IMR-90 (cell line): ENCODE results near the gene ECI2. TPM values are rescaled to one million over a fixed set of nuclear protein-coding genes. Genes with fewer than 3 reads are reported as not detected.

Experiments
- ATAC-seq: fragments of 200-7000 bp; cut with Tn5 transposase; 2 replicates; pipeline ENCODE4 v1.9.1; 2020; ENCODE audit warnings: low read depth, mild to moderate bottlenecking, moderate library complexity
- BruUV-seq: library from RNA; stranded (reverse); fragments of 400-500 nt; replicated peaks from 2 replicates; lab custom pipeline; 2021; lab: Mats Ljungman, UMichigan
- CTCF ChIA-PET: fragments of 300-600 bp; formaldehyde crosslinking; extraction: SDS; loops from one replicate; lab custom pipeline; 2021; ENCODE audit warnings: antibody characterized with exemption; lab: Yijun Ruan, JAX
- POLR2A ChIA-PET: fragments of 300-600 bp; sonication (Branson Sonifier 250); formaldehyde crosslinking; loops from one replicate; lab custom pipeline; 2022; ENCODE audit warnings: antibody characterized with exemption; ENCODE audit not compliant: unreplicated experiment; lab: Charles Lee
- DNase-seq: peaks from one replicate; pipeline ENCODE4 v3.0.0; 2013
- H2AFZ ChIP-seq: replicated peaks from 2 replicates; pipeline ENCODE3; 2013; ENCODE audit warnings: low read length, mild to moderate bottlenecking; ENCODE audit not compliant: poor library complexity
- H2AK5ac ChIP-seq: 2 replicates; pipeline ENCODE4 v1.6.1; 2013; ENCODE audit warnings: low read depth, low read length, inconsistent platforms
- H2AK9ac ChIP-seq: replicated peaks from 2 replicates; pipeline ENCODE3; 2013; ENCODE audit warnings: mild to moderate bottlenecking, low read depth, low read length, moderate library complexity; ENCODE audit not compliant: poor library complexity
- H2BK120ac ChIP-seq: 2 replicates; pipeline ENCODE4 v1.6.1; 2013; ENCODE audit warnings: low read depth, low read length, inconsistent platforms
- H2BK15ac ChIP-seq: 3 replicates; pipeline ENCODE4 v1.6.1; 2013; ENCODE audit warnings: low read depth, low read length, inconsistent platforms
- H2BK20ac ChIP-seq: 2 replicates; pipeline ENCODE4 v1.6.1; 2013; ENCODE audit warnings: low read depth, mild to moderate bottlenecking, inconsistent platforms, low read length, moderate library complexity
- H2BK5ac ChIP-seq: 2 replicates; pipeline ENCODE4 v1.6.1; 2013; ENCODE audit warnings: mild to moderate bottlenecking, low read depth, low read length, inconsistent platforms; ENCODE audit not compliant: poor library complexity, severe bottlenecking
- H3K14ac ChIP-seq: replicated peaks from 2 replicates; pipeline ENCODE4 v1.6.1; 2013; ENCODE audit warnings: low read depth, low read length, inconsistent platforms
- H3K18ac ChIP-seq: 2 replicates; pipeline ENCODE4 v1.6.1; 2013; ENCODE audit warnings: low read depth, low read length, control low read depth
- H3K23ac ChIP-seq: 2 replicates; pipeline ENCODE4 v1.6.1; 2013; ENCODE audit warnings: low read depth, low read length, inconsistent platforms
- H3K27ac ChIP-seq: 2 replicates; pipeline ENCODE4 v1.5.1; 2013; ENCODE audit warnings: mild to moderate bottlenecking, control low read depth, low read length; ENCODE audit not compliant: insufficient read depth
- H3K27me3 ChIP-seq: 2 replicates; pipeline ENCODE4 v1.6.1; 2013; ENCODE audit warnings: low read length; ENCODE audit not compliant: control insufficient read depth, insufficient read depth
- H3K36me3 ChIP-seq: 2 replicates; pipeline ENCODE4 v1.6.1; 2013; ENCODE audit warnings: low read length, mixed read lengths; ENCODE audit not compliant: control insufficient read depth, insufficient read depth
- H3K4ac ChIP-seq: 2 replicates; pipeline ENCODE4 v1.6.1; 2013; ENCODE audit warnings: low read depth, low read length, inconsistent platforms
- H3K4me1 ChIP-seq: 2 replicates; pipeline ENCODE4 v1.6.1; 2013; ENCODE audit warnings: low read length, mixed read lengths; ENCODE audit not compliant: control insufficient read depth, insufficient read depth
- H3K4me2 ChIP-seq: 2 replicates; pipeline ENCODE4 v1.6.1; 2013; ENCODE audit warnings: low read depth, mild to moderate bottlenecking, control low read depth, low read length, moderate library complexity
- H3K4me3 ChIP-seq: 2 replicates; pipeline ENCODE4 v1.5.1; 2013; ENCODE audit warnings: low read depth, mild to moderate bottlenecking, control low read depth, low read length, moderate library complexity; ENCODE audit not compliant: insufficient read depth
- H3K56ac ChIP-seq: 2 replicates; pipeline ENCODE4 v1.6.1; 2013; ENCODE audit warnings: low read length, inconsistent platforms; ENCODE audit not compliant: insufficient read depth; ENCODE audit errors: extremely low read depth
- H3K79me1 ChIP-seq, 2 experiments: 2 replicates each; pipeline ENCODE4 v1.6.1; 2013; ENCODE audit warnings: low read length in 2 of 2, inconsistent platforms in 1 of 2, low read depth in 1 of 2
- H3K9ac ChIP-seq: 2 replicates; pipeline ENCODE4 v1.6.1; 2013; ENCODE audit warnings: low read depth, low read length, control low read depth
- H3K9me1 ChIP-seq: 2 replicates; pipeline ENCODE4 v1.6.1; 2013; ENCODE audit warnings: low read length, inconsistent platforms; ENCODE audit not compliant: insufficient read depth
- H3K9me3 ChIP-seq: 2 replicates; pipeline ENCODE4 v1.6.1; 2013; ENCODE audit warnings: low read length; ENCODE audit not compliant: control insufficient read depth, insufficient read depth
- H4K20me1 ChIP-seq: 2 replicates; pipeline ENCODE4 v1.6.1; 2013; ENCODE audit warnings: low read length, inconsistent platforms; ENCODE audit not compliant: insufficient read depth
- H4K5ac ChIP-seq: 2 replicates; pipeline ENCODE4 v1.6.1; 2013; ENCODE audit warnings: mild to moderate bottlenecking, low read depth, low read length, control low read depth
- H4K8ac ChIP-seq, 2 experiments: 2 replicates each; pipeline ENCODE4 v1.6.1; 2013; ENCODE audit warnings: low read depth in 2 of 2, low read length in 2 of 2, control low read depth in 1 of 2, inconsistent platforms in 1 of 2
- H4K91ac ChIP-seq: 2 replicates; pipeline ENCODE4 v1.6.1; 2013; ENCODE audit warnings: low read depth, low read length, inconsistent platforms; ENCODE audit not compliant: insufficient read depth
- BHLHE40 ChIP-seq: fragments of 150-350 bp; IDR thresholded peaks from 2 replicates; pipeline ENCODE4 v1.6.1; 2016; ENCODE audit warnings: mild to moderate bottlenecking, low read depth, low read length
- CEBPB ChIP-seq: IDR thresholded peaks from 2 replicates; pipeline ENCODE4 v1.6.1; 2012; ENCODE audit warnings: low read depth, low read length, improper control_type of control experiment
- CHD1 ChIP-seq: IDR thresholded peaks from 2 replicates; pipeline ENCODE4 v1.6.1; 2012; ENCODE audit warnings: low read depth, low read length, improper control_type of control experiment
- FOS ChIP-seq: fragments of 150-350 bp; IDR thresholded peaks from 2 replicates; pipeline ENCODE4 v1.6.1; 2016; ENCODE audit warnings: low read depth, low read length
- MAFK ChIP-seq: IDR thresholded peaks from 2 replicates; pipeline ENCODE4 v1.6.1; 2012; ENCODE audit warnings: low read depth, low read length, improper control_type of control experiment
- MAZ ChIP-seq: IDR thresholded peaks from 2 replicates; pipeline ENCODE4 v1.6.1; 2012; ENCODE audit warnings: low read depth, mild to moderate bottlenecking, low read length, improper control_type of control experiment, moderate library complexity, borderline replicate concordance
- NFE2L2 ChIP-seq: fragments of 150-350 bp; IDR thresholded peaks from 2 replicates; pipeline ENCODE4 v1.6.1; 2016; ENCODE audit warnings: low read depth, mild to moderate bottlenecking, low read length
- POLR2A ChIP-seq: IDR thresholded peaks from 2 replicates; pipeline ENCODE4 v1.6.1; 2012; ENCODE audit warnings: mild to moderate bottlenecking, low read depth, low read length
- RAD21 ChIP-seq: IDR thresholded peaks from 2 replicates; pipeline ENCODE4 v1.6.1; 2012; ENCODE audit warnings: low read length, improper control_type of control experiment
- SMC3 ChIP-seq: fragments of 150-350 bp; IDR thresholded peaks from 2 replicates; pipeline ENCODE4 v1.6.1; 2016; ENCODE audit warnings: low read depth, mild to moderate bottlenecking, antibody characterized with exemption, low read length, moderate library complexity
- WGBS, 2 experiments: methylation state at CpG; one replicate each; pipeline versions ENCODE4 v1.1.5 to v1.1.7; 2013; ENCODE audit warnings: missing lambda C conversion rate in 2 of 2; ENCODE audit not compliant: insufficient read length in 1 of 2; ENCODE audit errors: extremely low coverage in 2 of 2; 5-methylcytosine and 5-hydroxymethylcytosine counted together
- dilution Hi-C: fragments of 300-500 bp; cut with HindIII; formaldehyde crosslinking; loops from one replicate; pipeline ENCODE4 v1.14.3; 2018; ENCODE audit warnings: low sequenced_read_pairs; ENCODE audit not compliant: unreplicated experiment
- in situ Hi-C: fragments of 300-500 bp; cut with MboI; formaldehyde crosslinking; loops from 3 replicates; pipeline ENCODE4 v1.14.3; 2019; ENCODE audit warnings: low sequenced_read_pairs, inconsistent platforms, mixed read lengths
- intact Hi-C: fragments of 100-400 bp; cut with micrococcal nuclease; formaldehyde crosslinking; loops from 2 replicates; pipeline ENCODE4 v1.10.0; 2022
- polyA plus RNA-seq, 3 experiments: library from polyadenylated mRNA; depleted of rRNA; stranded (reverse); fragments of >200 nt; gene quantifications; 2 replicates each; pipeline ENCODE4 v1.2.3, GENCODE V29; 2012; ENCODE audit warnings: low replicate concordance in 1 of 3
- total RNA-seq: library from RNA; depleted of rRNA; stranded (reverse); fragments of >200 nt; gene quantifications from 2 replicates; pipeline ENCODE4 v1.2.3, GENCODE V29; 2012
- TF ChIP-seq, protein P1 (sequence below): fragments of 150-350 bp; IDR thresholded peaks from 2 replicates; pipeline ENCODE4 v1.6.1; 2017; ENCODE audit warnings: mild to moderate bottlenecking, antibody characterized with exemption, low read length, low read depth
- TF ChIP-seq, protein P2 (sequence below): conservative IDR thresholded peaks from 2 replicates; pipeline ENCODE4 v1.5.1; 2012; ENCODE audit warnings: mild to moderate bottlenecking, low read depth, low read length, improper control_type of control experiment
- TF ChIP-seq, protein P3 (sequence below): fragments of 150-350 bp; IDR thresholded peaks from 2 replicates; pipeline ENCODE4 v1.6.1; 2016; ENCODE audit warnings: low read depth, mild to moderate bottlenecking, low read length, moderate library complexity, borderline replicate concordance

ECI2 gene
- total and polyA plus RNA-seq, 2 of the 4 experiments (the other 2 are of a cell fraction), result 64.1 to 152 TPM

DNA sequence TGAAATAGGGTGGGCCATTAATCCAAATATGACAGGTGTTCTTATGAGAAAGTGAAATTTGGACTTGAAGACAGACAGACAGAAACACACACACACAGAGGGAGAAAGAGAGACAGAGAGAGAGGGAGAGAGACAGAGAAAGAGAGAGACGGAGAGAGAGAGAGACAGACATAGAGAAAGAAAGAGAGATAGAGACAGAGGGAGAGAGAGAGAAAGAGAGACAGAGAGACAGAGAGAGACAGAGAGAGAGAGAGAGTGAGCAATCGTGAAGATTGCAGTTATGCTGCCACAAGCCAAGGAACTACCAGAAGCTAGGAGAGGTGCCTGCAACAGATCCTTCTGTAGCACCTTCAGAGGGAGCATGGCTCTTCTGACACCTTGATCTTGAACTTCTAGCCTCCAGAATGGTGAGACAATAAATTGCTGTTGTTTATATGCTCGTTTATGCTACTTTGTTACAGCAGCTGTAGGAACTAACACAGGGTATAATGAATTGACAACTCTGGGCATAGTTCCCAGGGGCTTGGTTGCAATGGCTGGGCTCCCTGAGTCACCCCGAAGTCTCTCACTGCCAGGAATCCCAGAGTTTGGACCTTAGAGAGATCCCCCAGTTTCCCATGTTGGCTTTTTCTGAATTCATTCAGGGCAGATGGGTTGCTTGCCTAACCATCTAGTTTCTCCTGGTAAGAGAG is 44.7 kb upstream of the ECI2 start:
- ChIA-PET CTCF (no interaction called here), POLR2A (no interaction called here)
- dilution Hi-C loops, result no loop called here
- no peak for TF ChIP-seq CHD1
- TF ChIP-seq RAD21, result no peak
- TF ChIP-seq, protein P1, sequence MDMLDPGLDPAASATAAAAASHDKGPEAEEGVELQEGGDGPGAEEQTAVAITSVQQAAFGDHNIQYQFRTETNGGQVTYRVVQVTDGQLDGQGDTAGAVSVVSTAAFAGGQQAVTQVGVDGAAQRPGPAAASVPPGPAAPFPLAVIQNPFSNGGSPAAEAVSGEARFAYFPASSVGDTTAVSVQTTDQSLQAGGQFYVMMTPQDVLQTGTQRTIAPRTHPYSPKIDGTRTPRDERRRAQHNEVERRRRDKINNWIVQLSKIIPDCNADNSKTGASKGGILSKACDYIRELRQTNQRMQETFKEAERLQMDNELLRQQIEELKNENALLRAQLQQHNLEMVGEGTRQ, result no peak
- no peak for TF ChIP-seq CEBPB
- TF ChIP-seq, protein P2, sequence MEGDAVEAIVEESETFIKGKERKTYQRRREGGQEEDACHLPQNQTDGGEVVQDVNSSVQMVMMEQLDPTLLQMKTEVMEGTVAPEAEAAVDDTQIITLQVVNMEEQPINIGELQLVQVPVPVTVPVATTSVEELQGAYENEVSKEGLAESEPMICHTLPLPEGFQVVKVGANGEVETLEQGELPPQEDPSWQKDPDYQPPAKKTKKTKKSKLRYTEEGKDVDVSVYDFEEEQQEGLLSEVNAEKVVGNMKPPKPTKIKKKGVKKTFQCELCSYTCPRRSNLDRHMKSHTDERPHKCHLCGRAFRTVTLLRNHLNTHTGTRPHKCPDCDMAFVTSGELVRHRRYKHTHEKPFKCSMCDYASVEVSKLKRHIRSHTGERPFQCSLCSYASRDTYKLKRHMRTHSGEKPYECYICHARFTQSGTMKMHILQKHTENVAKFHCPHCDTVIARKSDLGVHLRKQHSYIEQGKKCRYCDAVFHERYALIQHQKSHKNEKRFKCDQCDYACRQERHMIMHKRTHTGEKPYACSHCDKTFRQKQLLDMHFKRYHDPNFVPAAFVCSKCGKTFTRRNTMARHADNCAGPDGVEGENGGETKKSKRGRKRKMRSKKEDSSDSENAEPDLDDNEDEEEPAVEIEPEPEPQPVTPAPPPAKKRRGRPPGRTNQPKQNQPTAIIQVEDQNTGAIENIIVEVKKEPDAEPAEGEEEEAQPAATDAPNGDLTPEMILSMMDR, result no peak
- TF ChIP-seq NFE2L2, result no peak
- TF ChIP-seq MAZ, result no peak
- no peak for TF ChIP-seq MAFK
- TF ChIP-seq BHLHE40, result no peak
- TF ChIP-seq SMC3, result no peak
- TF ChIP-seq, protein P3, sequence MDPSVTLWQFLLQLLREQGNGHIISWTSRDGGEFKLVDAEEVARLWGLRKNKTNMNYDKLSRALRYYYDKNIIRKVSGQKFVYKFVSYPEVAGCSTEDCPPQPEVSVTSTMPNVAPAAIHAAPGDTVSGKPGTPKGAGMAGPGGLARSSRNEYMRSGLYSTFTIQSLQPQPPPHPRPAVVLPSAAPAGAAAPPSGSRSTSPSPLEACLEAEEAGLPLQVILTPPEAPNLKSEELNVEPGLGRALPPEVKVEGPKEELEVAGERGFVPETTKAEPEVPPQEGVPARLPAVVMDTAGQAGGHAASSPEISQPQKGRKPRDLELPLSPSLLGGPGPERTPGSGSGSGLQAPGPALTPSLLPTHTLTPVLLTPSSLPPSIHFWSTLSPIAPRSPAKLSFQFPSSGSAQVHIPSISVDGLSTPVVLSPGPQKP, result no peak
- TF ChIP-seq FOS, result no peak
- TF ChIP-seq POLR2A, result no peak
- Histone ChIP-seq H3K56ac (no peak overlapping the region), H3K79me1 (no peaks in the 10 kb centered on the region), H3K4me2 (no peak overlapping the region), H2AK9ac (no peak overlapping the region), H4K8ac (no peak overlapping the region), H3K23ac (no peak overlapping the region), H3K4me1 (no peaks in the 10 kb centered on the region; the same call in 1 of the 2 replicates), H3K4ac (no peak overlapping the region), H3K9me3 (peaks cover 1% of the 10 kb centered on the region; the same call in 1 of the 2 replicates), H2BK120ac (no peak overlapping the region), H4K5ac (no peak overlapping the region), H3K4me3 (no peak overlapping the region), H2AFZ (peak overlapping the region; percentile 21), H2BK20ac (no peak overlapping the region), H3K27me3 (peaks cover 11% of the 10 kb centered on the region; the same call in 1 of the 2 replicates), H3K9me1 (no peaks in the 10 kb centered on the region), H2BK15ac (no peak overlapping the region), H3K9ac (no peak overlapping the region), H3K27ac (no peak overlapping the region), H3K18ac (no peak overlapping the region), H4K20me1 (no peaks in the 10 kb centered on the region), H2BK5ac (no peak overlapping the region), H4K91ac (no peak overlapping the region), H2AK5ac (no peak overlapping the region), H3K36me3 (no peaks in the 10 kb centered on the region), H3K14ac (no peak overlapping the region)
- WGBS, 2 experiments, result 83% methylated on average over 3 of the region's 4 CpGs; no CpG with 5 or more reads in 1 of the 2 experiments
- DNase-seq (peak; percentile 15), ATAC-seq (peak; percentile 53)
- in situ Hi-C loops, result no loop called here
- BruUV-seq, result no TSS peak
- intact Hi-C loops, result no loop called here
